Neural cell (in vitro differentiated cells): ENCODE measurements around the gene CACNA2D2. TPM values are rescaled to one million over a fixed set of nuclear protein-coding genes. Genes with fewer than 3 reads are reported as not detected.

Experiments used
- H2AFZ ChIP-seq: fragments of 200-600, 300-800 bp; sonication (generic), shearing (Covaris generic); 2 replicates; pipeline ENCODE4 v1.6.0; 2014; ENCODE audit warnings: low read depth, mild to moderate bottlenecking, antibody characterized with exemption, low read length, moderate library complexity
- H3F3A ChIP-seq: fragments of 200-600 bp; shearing (Covaris generic); 2 replicates; pipeline ENCODE4 v1.6.1; 2016; ENCODE audit warnings: mild to moderate bottlenecking, moderate library complexity, mixed read lengths, antibody characterized with exemption, low read length; ENCODE audit not compliant: insufficient read depth, poor library complexity, severe bottlenecking
- H3K27ac ChIP-seq: fragments of 200-600, 300-800 bp; sonication (generic), shearing (Covaris generic); 2 replicates; pipeline ENCODE4 v1.5.1; 2014; ENCODE audit warnings: mild to moderate bottlenecking, low read length, moderate library complexity
- H3K27me3 ChIP-seq: fragments of 300-800, 200-600 bp; sonication (generic), shearing (Covaris generic); 2 replicates; pipeline ENCODE4 v1.6.0; 2014; ENCODE audit warnings: mild to moderate bottlenecking, low read depth, low read length, moderate library complexity; ENCODE audit not compliant: insufficient read depth
- H3K36me3 ChIP-seq: fragments of 300-800, 200-600 bp; sonication (generic), shearing (Covaris generic); 2 replicates; pipeline ENCODE4 v1.5.1; 2014; ENCODE audit warnings: mild to moderate bottlenecking, antibody characterized with exemption, low read length, moderate library complexity; ENCODE audit not compliant: insufficient read depth
- H3K4me2 ChIP-seq: fragments of 300-800, 200-600 bp; sonication (generic), shearing (Covaris generic); 2 replicates; pipeline ENCODE4 v1.6.0; 2014; ENCODE audit warnings: mild to moderate bottlenecking, low read length
- H3K4me3 ChIP-seq: fragments of 300-800, 200-600 bp; sonication (generic), shearing (Covaris generic); 2 replicates; pipeline ENCODE4 v1.5.1; 2014; ENCODE audit warnings: mild to moderate bottlenecking, low read length, moderate library complexity
- H3K79me2 ChIP-seq: fragments of 200-600 bp; shearing (Covaris generic); replicated peaks from 2 replicates; pipeline ENCODE4 v1.6.0; 2014; ENCODE audit warnings: mild to moderate bottlenecking, low read length, moderate library complexity; ENCODE audit not compliant: insufficient read depth
- H3K9ac ChIP-seq: fragments of 300-800, 200-600 bp; sonication (generic), shearing (Covaris generic); 2 replicates; pipeline ENCODE4 v1.6.1; 2016; ENCODE audit warnings: mild to moderate bottlenecking, low read length, mixed read lengths
- H3K9me2 ChIP-seq: fragments of 200-600 bp; shearing (Covaris generic); 2 replicates; pipeline ENCODE4 v1.6.1; 2016; ENCODE audit warnings: mild to moderate bottlenecking, low read length, mixed read lengths; ENCODE audit not compliant: insufficient read depth
- H3K9me3 ChIP-seq: fragments of 200-600, 300-800 bp; sonication (generic), shearing (Covaris generic); 2 replicates; pipeline ENCODE4 v1.6.1; 2016; ENCODE audit warnings: mild to moderate bottlenecking, mixed run types, low read length, moderate library complexity, mixed read lengths
- H4K20me1 ChIP-seq: fragments of 200-600 bp; shearing (Covaris generic); 2 replicates; pipeline ENCODE4 v1.6.1; 2016; ENCODE audit warnings: mild to moderate bottlenecking, mixed run types; ENCODE audit not compliant: insufficient read depth
- EP300 ChIP-seq: fragments of 450-650 bp; conservative IDR thresholded peaks from 2 replicates; pipeline ENCODE4 v1.6.1; 2014; ENCODE audit warnings: antibody characterized with exemption, mild to moderate bottlenecking, moderate library complexity; ENCODE audit not compliant: poor library complexity, severe bottlenecking
- EZH2 ChIP-seq: fragments of 200-600, 300-800 bp; shearing (Covaris generic), sonication (generic); IDR thresholded peaks from 2 replicates; pipeline ENCODE4 v1.6.1; 2014; ENCODE audit warnings: antibody characterized with exemption, low read length, borderline replicate concordance, mild to moderate bottlenecking; ENCODE audit not compliant: insufficient read depth, poor library complexity, severe bottlenecking
- MXI1 ChIP-seq: fragments of 450-650 bp; conservative IDR thresholded peaks from 2 replicates; pipeline ENCODE4 v1.6.1; 2014; ENCODE audit warnings: antibody characterized with exemption, mild to moderate bottlenecking; ENCODE audit not compliant: poor library complexity, severe bottlenecking
- POLR2AphosphoS5 ChIP-seq: IDR thresholded peaks from 2 replicates; pipeline ENCODE4 v1.6.1; 2012
- RAD21 ChIP-seq: fragments of 450-650 bp; conservative IDR thresholded peaks from 2 replicates; pipeline ENCODE4 v1.6.1; 2014; ENCODE audit warnings: antibody characterized with exemption, mild to moderate bottlenecking, moderate library complexity
- SMC3 ChIP-seq: fragments of 450-650 bp; conservative IDR thresholded peaks from 2 replicates; pipeline ENCODE4 v1.6.1; 2014; ENCODE audit warnings: antibody characterized with exemption, mild to moderate bottlenecking, moderate library complexity; ENCODE audit not compliant: poor library complexity
- TAF1 ChIP-seq: IDR thresholded peaks from 2 replicates; pipeline ENCODE4 v1.6.1; 2012; ENCODE audit warnings: low read depth
- polyA plus RNA-seq: library from polyadenylated mRNA; depleted of rRNA; stranded (reverse); fragments of >200 nt; gene quantifications from 2 replicates; pipeline ENCODE4 v1.2.3, GENCODE V29; 2014
- TF ChIP-seq, protein P1 (sequence below): fragments of 450-650 bp; IDR thresholded peaks from 2 replicates; pipeline ENCODE4 v1.5.1; 2014; ENCODE audit warnings: antibody characterized with exemption, mild to moderate bottlenecking, moderate library complexity; ENCODE audit not compliant: poor library complexity, severe bottlenecking
- TF ChIP-seq, protein P2 (sequence below): IDR thresholded peaks from 2 replicates; pipeline ENCODE4 v1.6.1; 2012; ENCODE audit warnings: borderline replicate concordance

Gene CACNA2D2
- polyA plus RNA-seq, 1 donor from 2014 or later: 7.8 TPM

DNA sequence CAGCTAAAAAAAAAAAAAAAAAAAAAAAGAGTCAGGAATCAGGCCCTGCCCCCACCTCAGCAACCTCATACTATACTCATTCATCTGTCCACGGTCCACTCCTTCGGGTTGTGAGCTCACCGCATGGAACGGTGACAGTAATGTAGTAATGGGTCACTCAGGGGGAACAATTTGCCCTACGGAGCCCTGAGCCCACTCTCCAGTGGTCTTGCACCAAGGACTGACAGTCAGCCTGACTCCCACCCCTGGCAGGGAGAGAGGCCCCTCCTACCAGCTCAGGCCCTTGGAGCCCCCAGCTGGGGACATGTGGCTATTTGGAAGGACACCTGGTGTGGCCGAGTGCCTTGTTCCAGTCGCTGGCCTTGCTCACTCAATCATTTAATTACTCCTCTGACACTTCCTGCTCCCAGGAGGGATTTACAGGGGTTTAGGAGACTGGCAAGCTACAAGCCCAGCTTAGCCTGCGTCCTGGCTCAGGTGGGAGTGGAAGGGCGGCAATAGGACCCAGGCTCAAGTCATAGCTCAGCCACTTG lies 19.9 kb upstream of the CACNA2D2 start:
- Histone ChIP-seq H3K9me3 (no peaks in the 10 kb centered on the region), H3K4me3 (no peak overlapping the region), H3K9me2 (no peaks in the 10 kb centered on the region), H3K79me2 (no peaks in the 10 kb centered on the region), H3K27ac (no peak overlapping the region), H2AFZ (no peak overlapping the region), H3K4me2 (no peak overlapping the region), H3F3A (no peaks in the 10 kb centered on the region), H3K9ac (no peak overlapping the region), H3K27me3 (no peaks in the 10 kb centered on the region), H3K36me3 (no peaks in the 10 kb centered on the region), H4K20me1 (no peaks in the 10 kb centered on the region)
- TF ChIP-seq RAD21 (no peak), EZH2 (no peak), SMC3 (no peak), EP300 (no peak), TAF1 (no peak), POLR2AphosphoS5 (no peak), MXI1 (no peak)
- TF ChIP-seq, protein P1, sequence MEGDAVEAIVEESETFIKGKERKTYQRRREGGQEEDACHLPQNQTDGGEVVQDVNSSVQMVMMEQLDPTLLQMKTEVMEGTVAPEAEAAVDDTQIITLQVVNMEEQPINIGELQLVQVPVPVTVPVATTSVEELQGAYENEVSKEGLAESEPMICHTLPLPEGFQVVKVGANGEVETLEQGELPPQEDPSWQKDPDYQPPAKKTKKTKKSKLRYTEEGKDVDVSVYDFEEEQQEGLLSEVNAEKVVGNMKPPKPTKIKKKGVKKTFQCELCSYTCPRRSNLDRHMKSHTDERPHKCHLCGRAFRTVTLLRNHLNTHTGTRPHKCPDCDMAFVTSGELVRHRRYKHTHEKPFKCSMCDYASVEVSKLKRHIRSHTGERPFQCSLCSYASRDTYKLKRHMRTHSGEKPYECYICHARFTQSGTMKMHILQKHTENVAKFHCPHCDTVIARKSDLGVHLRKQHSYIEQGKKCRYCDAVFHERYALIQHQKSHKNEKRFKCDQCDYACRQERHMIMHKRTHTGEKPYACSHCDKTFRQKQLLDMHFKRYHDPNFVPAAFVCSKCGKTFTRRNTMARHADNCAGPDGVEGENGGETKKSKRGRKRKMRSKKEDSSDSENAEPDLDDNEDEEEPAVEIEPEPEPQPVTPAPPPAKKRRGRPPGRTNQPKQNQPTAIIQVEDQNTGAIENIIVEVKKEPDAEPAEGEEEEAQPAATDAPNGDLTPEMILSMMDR: no peak
- TF ChIP-seq, protein P2, sequence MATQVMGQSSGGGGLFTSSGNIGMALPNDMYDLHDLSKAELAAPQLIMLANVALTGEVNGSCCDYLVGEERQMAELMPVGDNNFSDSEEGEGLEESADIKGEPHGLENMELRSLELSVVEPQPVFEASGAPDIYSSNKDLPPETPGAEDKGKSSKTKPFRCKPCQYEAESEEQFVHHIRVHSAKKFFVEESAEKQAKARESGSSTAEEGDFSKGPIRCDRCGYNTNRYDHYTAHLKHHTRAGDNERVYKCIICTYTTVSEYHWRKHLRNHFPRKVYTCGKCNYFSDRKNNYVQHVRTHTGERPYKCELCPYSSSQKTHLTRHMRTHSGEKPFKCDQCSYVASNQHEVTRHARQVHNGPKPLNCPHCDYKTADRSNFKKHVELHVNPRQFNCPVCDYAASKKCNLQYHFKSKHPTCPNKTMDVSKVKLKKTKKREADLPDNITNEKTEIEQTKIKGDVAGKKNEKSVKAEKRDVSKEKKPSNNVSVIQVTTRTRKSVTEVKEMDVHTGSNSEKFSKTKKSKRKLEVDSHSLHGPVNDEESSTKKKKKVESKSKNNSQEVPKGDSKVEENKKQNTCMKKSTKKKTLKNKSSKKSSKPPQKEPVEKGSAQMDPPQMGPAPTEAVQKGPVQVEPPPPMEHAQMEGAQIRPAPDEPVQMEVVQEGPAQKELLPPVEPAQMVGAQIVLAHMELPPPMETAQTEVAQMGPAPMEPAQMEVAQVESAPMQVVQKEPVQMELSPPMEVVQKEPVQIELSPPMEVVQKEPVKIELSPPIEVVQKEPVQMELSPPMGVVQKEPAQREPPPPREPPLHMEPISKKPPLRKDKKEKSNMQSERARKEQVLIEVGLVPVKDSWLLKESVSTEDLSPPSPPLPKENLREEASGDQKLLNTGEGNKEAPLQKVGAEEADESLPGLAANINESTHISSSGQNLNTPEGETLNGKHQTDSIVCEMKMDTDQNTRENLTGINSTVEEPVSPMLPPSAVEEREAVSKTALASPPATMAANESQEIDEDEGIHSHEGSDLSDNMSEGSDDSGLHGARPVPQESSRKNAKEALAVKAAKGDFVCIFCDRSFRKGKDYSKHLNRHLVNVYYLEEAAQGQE: no peak

DNA sequence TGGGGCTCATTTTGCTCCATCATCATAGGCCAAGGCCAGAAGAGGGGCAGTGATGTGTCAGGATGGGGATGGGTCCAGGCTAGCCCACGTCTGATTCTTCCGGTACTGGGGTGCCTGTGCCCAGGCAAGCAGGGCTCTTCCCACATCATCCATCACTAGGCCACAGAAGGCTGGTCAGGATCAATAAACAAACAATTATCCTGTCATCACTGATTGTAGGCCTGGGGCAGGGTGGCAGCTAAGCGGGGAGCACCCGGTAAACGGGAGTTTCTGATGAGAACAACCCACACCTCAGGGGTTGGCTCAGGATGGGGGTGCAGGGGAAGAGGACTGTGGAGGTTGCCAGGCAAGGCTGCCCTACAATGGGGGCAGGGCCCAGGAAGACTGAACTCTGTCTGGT lies 18.1 kb upstream of the CACNA2D2 start:
- Histone ChIP-seq H3K9me3 (no peaks in the 10 kb centered on the region), H3K4me3 (no peak overlapping the region), H2AFZ (no peak overlapping the region), H3K9ac (no peak overlapping the region), H3F3A (peaks cover 8% of the 10 kb centered on the region), H3K27me3 (no peaks in the 10 kb centered on the region), H3K9me2 (no peaks in the 10 kb centered on the region), H3K79me2 (no peaks in the 10 kb centered on the region), H3K4me2 (no peak overlapping the region), H3K36me3 (no peaks in the 10 kb centered on the region), H4K20me1 (no peaks in the 10 kb centered on the region), H3K27ac (no peak overlapping the region)
- TF ChIP-seq POLR2AphosphoS5 (no peak), EZH2 (no peak)
